Activated CD4-positive, CD25-positive, alpha-beta regulatory T cell treated with anti-CD3 and anti-CD28 coated beads, Interleukin-2, amount 50 U/mL, for 16 hours (primary cell): ENCODE results near the gene HSPB6.

Experiments
- DNase-seq: peaks from one replicate; pipeline ENCODE4 v3.0.0-alpha.2; 2020; ENCODE audit warnings: low read depth, low spot score

Gene HSPB6

GRCh38 chr19:35716801-35717664, 39.8 kb downstream of the HSPB6 start:
- DNase-seq: peak; percentile 92

GRCh38 chr19:35715981-35716800, 40.6 kb downstream of the HSPB6 start:
- no peak for DNase-seq

- no peak for DNase-seq
Observed at GRCh38 chr19:35715355-35715809, 41.4 kb downstream of the HSPB6 start.

GRCh38 chr19:35714601-35715354, 42.1 kb downstream of the HSPB6 start:
- DNase-seq: no peak

GRCh38 chr19:35713904-35714495, 42.8 kb downstream of the HSPB6 start:
- DNase-seq: no peak

GRCh38 chr19:35713506-35713850, 43.4 kb downstream of the HSPB6 start:
- no peak for DNase-seq

GRCh38 chr19:35712567-35713505, 44.0 kb downstream of the HSPB6 start:
- peak; percentile 44 for DNase-seq

- DNase-seq: peak; percentile 45
Observed at GRCh38 chr19:35710784-35711723, 45.8 kb downstream of the HSPB6 start.

GRCh38 chr19:35708391-35708790, 48.4 kb downstream of the HSPB6 start:
- no peak for DNase-seq
